Lower lobe of right lung (tissue), 2 donors: ENCODE measurements around the gene GADD45B. TPM values are rescaled to one million over a fixed set of nuclear protein-coding genes. Genes with fewer than 3 reads are reported as not detected.

ENCODE experiments used
- ATAC-seq, 2 donors: fragments of 200-7000 bp; cut with Tn5 transposase; one replicate each; pipeline ENCODE4 v1.9.1; 2020 to 2022; ENCODE audit warnings: mild to moderate bottlenecking in 2 of 2, moderate library complexity in 2 of 2
- DNase-seq: peaks from one replicate; pipeline ENCODE4 v3.0.0-alpha.2; 2020
- H3K27ac ChIP-seq: fragments of 200-600 bp; one replicate; pipeline ENCODE4 v1.8.0; 2022
- H3K27me3 ChIP-seq: fragments of 200-600 bp; one replicate; pipeline ENCODE4 v1.8.0; 2022; ENCODE audit warnings: low read depth
- H3K36me3 ChIP-seq: fragments of 200-600 bp; one replicate; pipeline ENCODE4 v1.8.0; 2022; ENCODE audit warnings: mild to moderate bottlenecking
- H3K4me1 ChIP-seq: fragments of 200-600 bp; one replicate; pipeline ENCODE4 v1.8.0; 2022
- H3K4me3 ChIP-seq: fragments of 200-600 bp; one replicate; pipeline ENCODE4 v1.8.0; 2022; ENCODE audit warnings: mild to moderate bottlenecking
- H3K9me3 ChIP-seq: fragments of 200-600 bp; one replicate; pipeline ENCODE4 v1.8.0; 2022
- CTCF ChIP-seq: fragments of 200-600 bp; IDR thresholded peaks from one replicate; pipeline ENCODE4 v1.8.0; 2022; ENCODE audit warnings: antibody characterized with exemption, mild to moderate bottlenecking
- intact Hi-C: fragments of 100-400 bp; cut with DNase I; formaldehyde crosslinking; loops from one replicate; pipeline ENCODE4 v1.11.0; 2022
- total RNA-seq: library from RNA; stranded (reverse); fragmentation: NEBNext Ultra II Directional; extraction: Animal tissue kit (Norgen Biotek cat#: 25700); gene quantifications from one replicate; pipeline ENCODE4 v1.2.1, GENCODE V29; 2021
- donor health status: DM: no; HTN: yes; CAD: no; lungs with severe emphysema.

The GADD45B gene
- total RNA-seq, 1 donor from 2014 or later, result 89.9 TPM

GRCh38 chr19:2428756-2429711, 46.9 kb upstream of the GADD45B start:
- no peak for TF ChIP-seq CTCF
- Histone ChIP-seq H3K9me3 (no peaks in the 10 kb centered on the region), H3K27me3 (no peaks in the 10 kb centered on the region), H3K4me1 (peaks cover 28% of the 10 kb centered on the region), H3K4me3 (peak overlapping the region; percentile 96), H3K27ac (peak overlapping the region; percentile 95), H3K36me3 (peaks cover 35% of the 10 kb centered on the region)
- no peak for ATAC-seq
- intact Hi-C loops, result no loop called here
- no peak for DNase-seq

DNA sequence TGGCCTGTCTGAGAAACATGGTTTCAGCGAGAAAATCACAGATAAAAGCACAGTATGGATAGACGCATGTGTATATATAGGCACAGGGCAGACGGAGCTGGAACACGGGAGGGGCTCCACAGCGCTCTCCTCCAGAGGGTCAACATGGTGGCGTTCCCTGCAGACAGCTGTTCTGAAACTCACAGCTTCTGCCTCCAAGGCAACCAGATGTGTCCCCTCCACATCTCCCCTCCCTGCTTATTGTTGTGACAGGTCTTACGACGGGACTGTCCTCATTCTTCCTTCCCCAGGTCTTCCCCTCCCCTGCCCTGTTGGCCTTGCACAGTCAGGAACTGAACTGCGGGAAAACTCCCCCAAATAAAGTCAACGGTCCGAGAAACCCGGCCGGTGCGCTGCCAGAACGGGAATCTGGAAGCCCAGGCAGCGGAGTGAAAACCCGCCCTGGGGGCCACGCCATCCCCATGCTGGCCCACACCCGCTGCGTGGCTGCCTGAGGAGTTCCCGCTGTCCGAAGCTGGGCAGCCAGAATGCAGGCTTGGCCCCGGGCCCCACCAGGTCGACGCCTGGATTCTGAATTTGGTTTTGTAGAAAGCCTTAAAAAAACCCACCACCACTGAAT, 45.9 kb upstream of the GADD45B start:
- TF ChIP-seq CTCF, result no peak
- Histone ChIP-seq H3K4me3 (no peak overlapping the region), H3K4me1 (peaks cover 28% of the 10 kb centered on the region), H3K27ac (no peak overlapping the region), H3K9me3 (no peaks in the 10 kb centered on the region), H3K36me3 (peaks cover 42% of the 10 kb centered on the region), H3K27me3 (no peaks in the 10 kb centered on the region)
- ATAC-seq, result no peak
- no peak for DNase-seq
- intact Hi-C loops, result no loop called here

DNA sequence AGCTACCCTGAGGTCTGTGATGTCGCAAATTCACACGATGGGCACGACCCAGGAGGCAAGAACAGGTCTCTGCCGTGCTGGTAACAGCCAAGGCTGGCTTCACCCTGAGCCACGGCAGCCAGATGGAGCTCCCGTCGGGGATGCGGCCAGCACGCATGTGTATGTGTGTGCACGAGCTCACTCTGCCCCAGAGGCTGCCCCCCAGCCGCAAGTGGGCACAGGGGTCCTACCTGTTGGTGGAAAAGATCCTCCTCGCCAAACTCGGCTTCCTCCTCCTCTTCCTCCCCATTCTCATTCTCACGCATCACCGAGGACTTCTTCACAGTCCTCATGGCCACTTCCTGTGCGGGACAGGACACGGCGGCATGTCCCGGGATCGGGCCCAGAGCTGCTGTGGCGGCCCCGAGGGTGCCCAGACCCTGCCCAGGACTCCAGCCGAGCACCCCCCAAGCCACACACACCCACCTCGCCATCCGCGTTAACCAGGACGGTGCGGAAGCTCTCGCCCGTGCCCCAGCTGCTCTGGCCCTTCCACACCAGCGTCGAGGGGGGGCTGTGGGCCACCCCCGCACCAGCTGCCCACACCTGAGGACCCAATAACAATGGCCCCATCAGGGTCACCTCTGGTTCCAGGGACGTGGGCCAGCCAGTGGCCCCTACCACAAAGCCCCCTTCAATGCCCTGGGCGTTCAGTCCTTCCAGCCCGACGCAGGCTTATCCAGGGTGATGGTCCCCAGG, 44.4 kb upstream of the GADD45B start:
- Histone ChIP-seq H3K4me1 (peaks cover 16% of the 10 kb centered on the region), H3K27me3 (no peaks in the 10 kb centered on the region), H3K27ac (no peak overlapping the region), H3K4me3 (no peak overlapping the region), H3K9me3 (no peaks in the 10 kb centered on the region), H3K36me3 (peaks cover 33% of the 10 kb centered on the region)
- DNase-seq (no peak), ATAC-seq (no peak)
- no peak for TF ChIP-seq CTCF
- intact Hi-C loops, result no loop called here

GRCh38 chr19:2432131-2432848, 43.6 kb upstream of the GADD45B start:
- Histone ChIP-seq H3K9me3 (no peaks in the 10 kb centered on the region), H3K36me3 (peaks cover 39% of the 10 kb centered on the region)
- DNase-seq, result no peak

More at GRCh38 chr19:2432131-2432848, 43.6 kb upstream of the GADD45B start:
- no peak for TF ChIP-seq CTCF
- Histone ChIP-seq H3K4me1 (peaks cover 10% of the 10 kb centered on the region), H3K4me3 (no peak overlapping the region), H3K27ac (no peak overlapping the region), H3K27me3 (no peaks in the 10 kb centered on the region)
- ATAC-seq, result no peak
- intact Hi-C loops, result no loop called here
